ENCODE data around the gene S1PR1. TPM values are rescaled to one million over a fixed set of nuclear protein-coding genes. Genes with fewer than 3 reads are reported as not detected.
"Not testable (repeated sequence)": the region's sequence is repeated elsewhere in the genome, so short reads cannot be mapped to it uniquely, and the experiment has no call there.

S1PR1 gene
- total RNA-seq, 1 donor from 2014 or later, result 0.29 TPM

- H3K4me3 ChIP-seq (ENCODE audit: low read depth, low read length), result no peak overlapping the region
- TF ChIP-seq CTCF (conservative IDR thresholded peaks at IDR 0.05; ENCODE audit: low read depth, low read length), result no peak
- DNase-seq (ENCODE audit: low read depth), result no peak
These were observed 16.6 kb upstream of the S1PR1 start for GRCh38 chr1:101219924-101220870.

GRCh38 chr1:101220906-101221305 lies 15.9 kb upstream of the S1PR1 start:
- H3K4me3 ChIP-seq (ENCODE audit: low read depth, low read length), result no peak overlapping the region
- TF ChIP-seq CTCF (conservative IDR thresholded peaks at IDR 0.05; ENCODE audit: low read depth, low read length), result no peak
- no peak for DNase-seq (ENCODE audit: low read depth)

GRCh38 chr1:101221945-101222429 lies 14.8 kb upstream of the S1PR1 start:
- no peak for DNase-seq (ENCODE audit: low read depth)
- H3K4me3 ChIP-seq (ENCODE audit: low read depth, low read length), result no peak overlapping the region
- TF ChIP-seq CTCF (conservative IDR thresholded peaks at IDR 0.05; ENCODE audit: low read depth, low read length), result no peak

- no peak overlapping the region for H3K4me3 ChIP-seq (ENCODE audit: low read depth, low read length)
- DNase-seq (ENCODE audit: low read depth), result no peak
- no peak for TF ChIP-seq CTCF (conservative IDR thresholded peaks at IDR 0.05; ENCODE audit: low read depth, low read length)
These were observed 9.0 kb upstream of the S1PR1 start for GRCh38 chr1:101227837-101228236.

GRCh38 chr1:101228424-101229134 lies 8.2 kb upstream of the S1PR1 start:
- H3K4me3 ChIP-seq (ENCODE audit: low read depth, low read length), result no peak overlapping the region
- no peak for DNase-seq (ENCODE audit: low read depth)
- TF ChIP-seq CTCF (conservative IDR thresholded peaks at IDR 0.05; ENCODE audit: low read depth, low read length), result no peak

GRCh38 chr1:101232182-101232581 lies 4.6 kb upstream of the S1PR1 start:
- H3K4me3 ChIP-seq (ENCODE audit: low read depth, low read length); DNase-seq (ENCODE audit: low read depth): not testable (repeated sequence)

- no peak overlapping the region for H3K4me3 ChIP-seq (ENCODE audit: low read depth, low read length)
- no peak for TF ChIP-seq CTCF (conservative IDR thresholded peaks at IDR 0.05; ENCODE audit: low read depth, low read length)
- no peak for DNase-seq (ENCODE audit: low read depth)
These were observed 3.3 kb upstream of the S1PR1 start for GRCh38 chr1:101233495-101233894.
